Measurements from ENCODE around the gene SSBP1.

GRCh38 chr7:141699860-141700259 is 38.3 kb upstream of the SSBP1 start:
- TF ChIP-seq CREB5 (CRISPR knock-in tag; IDR thresholded peaks at IDR 0.05; ENCODE audit: low read depth) = no peak
- no peak for TF ChIP-seq ESRRG (CRISPR knock-in tag; IDR thresholded peaks at IDR 0.05)
- TF ChIP-seq ZNF70 (CRISPR knock-in tag; IDR thresholded peaks at IDR 0.05) = no peak
- no peak for TF ChIP-seq ARNTL (CRISPR knock-in tag; IDR thresholded peaks at IDR 0.05; ENCODE audit: borderline replicate concordance, low read depth)
- no peak for TF ChIP-seq ZFP30 (CRISPR knock-in tag; IDR thresholded peaks at IDR 0.05)

All from SK-N-SH treated with all-trans-retinoic acid at 6 μM for 48 hours (cell line).